ENCODE measurements around the gene LRBA. TPM values are rescaled to one million over a fixed set of nuclear protein-coding genes. Genes with fewer than 3 reads are reported as not detected.

Gene LRBA
- total and polyA plus RNA-seq, 2 of the 4 experiments (the other 2 are of a cell fraction), result 10.2 to 51.6 TPM

DNA sequence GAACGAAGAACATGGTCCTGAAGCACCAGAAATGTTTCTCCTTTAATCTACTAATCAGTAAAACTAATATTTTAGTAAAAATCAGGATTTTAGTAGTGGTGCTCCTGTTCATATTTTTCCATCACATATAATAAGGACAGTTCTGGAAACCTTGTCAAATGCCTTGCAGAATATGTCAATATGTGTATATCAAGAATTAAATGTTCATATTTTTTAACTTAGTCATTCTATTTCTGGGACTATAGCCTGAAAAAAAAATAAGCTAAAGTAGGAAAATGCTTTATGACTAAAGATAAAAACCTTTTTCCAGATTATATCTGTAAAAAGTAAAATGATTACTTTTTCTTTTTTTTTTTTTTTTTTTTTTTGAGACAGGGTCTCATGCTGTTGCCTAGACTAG lies 368.1 kb downstream of the LRBA start:
- H3K9me3 ChIP-seq (ENCODE audit: control insufficient read depth, insufficient read depth, low read length), result no peaks in the 10 kb centered on the region
- H3K36me3 ChIP-seq (ENCODE audit: control insufficient read depth, insufficient read depth, low read length), result no peaks in the 10 kb centered on the region
- no peak overlapping the region for H2BK15ac ChIP-seq (ENCODE audit: low read depth, low read length)
- H3K56ac ChIP-seq (ENCODE audit: extremely low read depth, insufficient read depth, low read length), result no peak overlapping the region
- no peak overlapping the region for H2BK5ac ChIP-seq (ENCODE audit: low read depth, low read length, poor library complexity, severe bottlenecking)
- no CpG with 5 or more reads among the region's 1 CpG for WGBS, 2 experiments (ENCODE audit: extremely low coverage in 2 of 2, insufficient read length in 1 of 2)
- ChIA-PET POLR2A (ENCODE audit: unreplicated experiment) (interaction anchor here (0.6 kb wide), 1 partner anchor 58 kb away, joined by 6 read pairs; no protein-coding TSS in a partner anchor), CTCF (no interaction called here)
- no peak overlapping the region for H2AK9ac ChIP-seq (replicated peaks; ENCODE audit: low read depth, low read length, poor library complexity)
- H3K4me1 ChIP-seq (ENCODE audit: control insufficient read depth, insufficient read depth, low read length), result peaks cover 3% of the 10 kb centered on the region
- peak overlapping the region; percentile 60; the same call in 1 of the 2 replicates for H2BK120ac ChIP-seq (ENCODE audit: low read depth, low read length)
- dilution Hi-C loops (cut with HindIII; ENCODE audit: low sequenced_read_pairs, unreplicated experiment) (no loop called here), intact Hi-C loops (cut with micrococcal nuclease) (no loop called here), in situ Hi-C loops (cut with MboI; ENCODE audit: low sequenced_read_pairs) (no loop called here)
- H3K9ac ChIP-seq (ENCODE audit: low read depth, low read length), result no peak overlapping the region
- ATAC-seq (ENCODE audit: low read depth) (peak; percentile 35), DNase-seq (peak; percentile 56)
- no peaks in the 10 kb centered on the region for H4K20me1 ChIP-seq (ENCODE audit: insufficient read depth, low read length)
- no peak overlapping the region for H4K5ac ChIP-seq (ENCODE audit: low read depth, low read length)
- no peak overlapping the region for H2BK20ac ChIP-seq (ENCODE audit: low read depth, low read length)
- H4K91ac ChIP-seq (ENCODE audit: insufficient read depth, low read depth, low read length), result no peak overlapping the region
- no peak overlapping the region for H3K4me3 ChIP-seq (ENCODE audit: insufficient read depth, low read depth, low read length)
- H4K8ac ChIP-seq (ENCODE audit: low read depth in 2 of 2, low read length in 2 of 2), result no peak overlapping the region
- no peak overlapping the region; the same call in 1 of the 2 replicates for H3K4ac ChIP-seq (ENCODE audit: low read depth, low read length)
- H2AFZ ChIP-seq (replicated peaks; ENCODE audit: low read length, poor library complexity), result no peak overlapping the region
- peaks cover 4% of the 10 kb centered on the region; the same call in 1 of the 2 replicates for H3K9me1 ChIP-seq (ENCODE audit: insufficient read depth, low read length)
- no peak overlapping the region for H3K23ac ChIP-seq (ENCODE audit: low read depth, low read length)
- BruUV-seq (replicated peaks), result no TSS peak
- H3K14ac ChIP-seq (replicated peaks; ENCODE audit: low read depth, low read length), result no peak overlapping the region
- H3K79me1 ChIP-seq (ENCODE audit: low read depth in 1 of 2, low read length in 2 of 2), result no peaks in the 10 kb centered on the region
- H3K4me2 ChIP-seq (ENCODE audit: low read depth, low read length), result no peak overlapping the region
- no peak overlapping the region for H3K18ac ChIP-seq (ENCODE audit: low read depth, low read length)
- H3K27ac ChIP-seq (ENCODE audit: insufficient read depth, low read length), result no peak overlapping the region
- TF ChIP-seq POLR2A (IDR thresholded peaks at IDR 0.05; ENCODE audit: low read depth, low read length) (no peak), SMC3 (IDR thresholded peaks at IDR 0.05; ENCODE audit: low read depth, low read length) (no peak), CEBPB (IDR thresholded peaks at IDR 0.05; ENCODE audit: low read depth, low read length) (no peak), BHLHE40 (IDR thresholded peaks at IDR 0.05; ENCODE audit: low read depth, low read length) (no peak), NFE2L2 (IDR thresholded peaks at IDR 0.05; ENCODE audit: low read depth, low read length) (no peak), RAD21 (IDR thresholded peaks at IDR 0.05; ENCODE audit: low read length) (no peak), MAFK (IDR thresholded peaks at IDR 0.05; ENCODE audit: low read depth, low read length) (no peak), FOS (IDR thresholded peaks at IDR 0.05; ENCODE audit: low read depth, low read length) (no peak), RFX5 (IDR thresholded peaks at IDR 0.05; ENCODE audit: low read depth, low read length) (no peak), RCOR1 (IDR thresholded peaks at IDR 0.05; ENCODE audit: insufficient replicate concordance, low read length) (no peak), MAZ (IDR thresholded peaks at IDR 0.05; ENCODE audit: borderline replicate concordance, low read depth, low read length) (no peak), MXI1 (IDR thresholded peaks at IDR 0.05; ENCODE audit: borderline replicate concordance, low read depth, low read length) (no peak)
- TF ChIP-seq, protein P1, sequence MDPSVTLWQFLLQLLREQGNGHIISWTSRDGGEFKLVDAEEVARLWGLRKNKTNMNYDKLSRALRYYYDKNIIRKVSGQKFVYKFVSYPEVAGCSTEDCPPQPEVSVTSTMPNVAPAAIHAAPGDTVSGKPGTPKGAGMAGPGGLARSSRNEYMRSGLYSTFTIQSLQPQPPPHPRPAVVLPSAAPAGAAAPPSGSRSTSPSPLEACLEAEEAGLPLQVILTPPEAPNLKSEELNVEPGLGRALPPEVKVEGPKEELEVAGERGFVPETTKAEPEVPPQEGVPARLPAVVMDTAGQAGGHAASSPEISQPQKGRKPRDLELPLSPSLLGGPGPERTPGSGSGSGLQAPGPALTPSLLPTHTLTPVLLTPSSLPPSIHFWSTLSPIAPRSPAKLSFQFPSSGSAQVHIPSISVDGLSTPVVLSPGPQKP (IDR thresholded peaks at IDR 0.05; ENCODE audit: borderline replicate concordance, low read depth, low read length), result no peak
- TF ChIP-seq, protein P2, sequence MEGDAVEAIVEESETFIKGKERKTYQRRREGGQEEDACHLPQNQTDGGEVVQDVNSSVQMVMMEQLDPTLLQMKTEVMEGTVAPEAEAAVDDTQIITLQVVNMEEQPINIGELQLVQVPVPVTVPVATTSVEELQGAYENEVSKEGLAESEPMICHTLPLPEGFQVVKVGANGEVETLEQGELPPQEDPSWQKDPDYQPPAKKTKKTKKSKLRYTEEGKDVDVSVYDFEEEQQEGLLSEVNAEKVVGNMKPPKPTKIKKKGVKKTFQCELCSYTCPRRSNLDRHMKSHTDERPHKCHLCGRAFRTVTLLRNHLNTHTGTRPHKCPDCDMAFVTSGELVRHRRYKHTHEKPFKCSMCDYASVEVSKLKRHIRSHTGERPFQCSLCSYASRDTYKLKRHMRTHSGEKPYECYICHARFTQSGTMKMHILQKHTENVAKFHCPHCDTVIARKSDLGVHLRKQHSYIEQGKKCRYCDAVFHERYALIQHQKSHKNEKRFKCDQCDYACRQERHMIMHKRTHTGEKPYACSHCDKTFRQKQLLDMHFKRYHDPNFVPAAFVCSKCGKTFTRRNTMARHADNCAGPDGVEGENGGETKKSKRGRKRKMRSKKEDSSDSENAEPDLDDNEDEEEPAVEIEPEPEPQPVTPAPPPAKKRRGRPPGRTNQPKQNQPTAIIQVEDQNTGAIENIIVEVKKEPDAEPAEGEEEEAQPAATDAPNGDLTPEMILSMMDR (conservative IDR thresholded peaks at IDR 0.05; ENCODE audit: low read depth, low read length), result no peak
- TF ChIP-seq, protein P3, sequence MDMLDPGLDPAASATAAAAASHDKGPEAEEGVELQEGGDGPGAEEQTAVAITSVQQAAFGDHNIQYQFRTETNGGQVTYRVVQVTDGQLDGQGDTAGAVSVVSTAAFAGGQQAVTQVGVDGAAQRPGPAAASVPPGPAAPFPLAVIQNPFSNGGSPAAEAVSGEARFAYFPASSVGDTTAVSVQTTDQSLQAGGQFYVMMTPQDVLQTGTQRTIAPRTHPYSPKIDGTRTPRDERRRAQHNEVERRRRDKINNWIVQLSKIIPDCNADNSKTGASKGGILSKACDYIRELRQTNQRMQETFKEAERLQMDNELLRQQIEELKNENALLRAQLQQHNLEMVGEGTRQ (IDR thresholded peaks at IDR 0.05; ENCODE audit: low read depth, low read length), result no peak
- H2AK5ac ChIP-seq (ENCODE audit: low read depth, low read length), result no peak overlapping the region
- H3K27me3 ChIP-seq (ENCODE audit: control insufficient read depth, insufficient read depth, low read length), result no peaks in the 10 kb centered on the region
